Measurements from ENCODE around the gene SLC1A4.
"Not testable (repeated sequence)": the region's sequence is repeated elsewhere in the genome, so short reads cannot be mapped to it uniquely, and the experiment has no call there.

SLC1A4 gene

GRCh38 chr2:64995041-64995440, 5.8 kb downstream of the SLC1A4 start:
- DNase-seq: no peak

- no peak for DNase-seq
These were observed 7.7 kb downstream of the SLC1A4 start for GRCh38 chr2:64996871-64997307.

GRCh38 chr2:64998658-64999061, 9.5 kb downstream of the SLC1A4 start:
- DNase-seq: no peak

GRCh38 chr2:64999754-65000153, 10.6 kb downstream of the SLC1A4 start:
- no peak for DNase-seq

- DNase-seq: no peak
These were observed 11.4 kb downstream of the SLC1A4 start for GRCh38 chr2:65000644-65001043.

GRCh38 chr2:65003037-65003436, 13.8 kb downstream of the SLC1A4 start:
- no peak for DNase-seq

- not testable (repeated sequence) for DNase-seq
These were observed 15.0 kb downstream of the SLC1A4 start for GRCh38 chr2:65004232-65004631.

- DNase-seq: no peak
These were observed 24.6 kb downstream of the SLC1A4 start for GRCh38 chr2:65013776-65014175.

GRCh38 chr2:65015731-65016130, 26.5 kb downstream of the SLC1A4 start:
- no peak for DNase-seq

- DNase-seq: no peak
These were observed 27.6 kb downstream of the SLC1A4 start for GRCh38 chr2:65016789-65017188.

- DNase-seq: no peak
These were observed 28.1 kb downstream of the SLC1A4 start for GRCh38 chr2:65017335-65017734.

- DNase-seq: no peak
These were observed 29.0 kb downstream of the SLC1A4 start for GRCh38 chr2:65018141-65018582.

- DNase-seq: no peak
These were observed 29.8 kb downstream of the SLC1A4 start for GRCh38 chr2:65019010-65019409.

GRCh38 chr2:65019675-65020195, 30.5 kb downstream of the SLC1A4 start:
- DNase-seq: no peak

GRCh38 chr2:65020251-65020650, 31.1 kb downstream of the SLC1A4 start:
- DNase-seq: not testable (repeated sequence)

GRCh38 chr2:65020943-65021528, 31.8 kb downstream of the SLC1A4 start:
- no peak for DNase-seq

- DNase-seq: no peak
These were observed 32.5 kb downstream of the SLC1A4 start for GRCh38 chr2:65021709-65022108.

GRCh38 chr2:65022189-65022588, 33.0 kb downstream of the SLC1A4 start:
- DNase-seq: no peak

GRCh38 chr2:65023742-65024141, 34.5 kb downstream of the SLC1A4 start:
- DNase-seq: no peak

- DNase-seq: no peak
These were observed 35.1 kb downstream of the SLC1A4 start for GRCh38 chr2:65024149-65024829.

GRCh38 chr2:65025453-65026123, 36.4 kb downstream of the SLC1A4 start:
- no peak for DNase-seq

- no peak for DNase-seq
These were observed 37.0 kb downstream of the SLC1A4 start for GRCh38 chr2:65026154-65026553.

GRCh38 chr2:65026704-65027464, 37.7 kb downstream of the SLC1A4 start:
- no peak for DNase-seq

All from right forelimb (tissue), 1 donor.